ENCODE results near the gene CATSPER4.

Gene CATSPER4

DNA sequence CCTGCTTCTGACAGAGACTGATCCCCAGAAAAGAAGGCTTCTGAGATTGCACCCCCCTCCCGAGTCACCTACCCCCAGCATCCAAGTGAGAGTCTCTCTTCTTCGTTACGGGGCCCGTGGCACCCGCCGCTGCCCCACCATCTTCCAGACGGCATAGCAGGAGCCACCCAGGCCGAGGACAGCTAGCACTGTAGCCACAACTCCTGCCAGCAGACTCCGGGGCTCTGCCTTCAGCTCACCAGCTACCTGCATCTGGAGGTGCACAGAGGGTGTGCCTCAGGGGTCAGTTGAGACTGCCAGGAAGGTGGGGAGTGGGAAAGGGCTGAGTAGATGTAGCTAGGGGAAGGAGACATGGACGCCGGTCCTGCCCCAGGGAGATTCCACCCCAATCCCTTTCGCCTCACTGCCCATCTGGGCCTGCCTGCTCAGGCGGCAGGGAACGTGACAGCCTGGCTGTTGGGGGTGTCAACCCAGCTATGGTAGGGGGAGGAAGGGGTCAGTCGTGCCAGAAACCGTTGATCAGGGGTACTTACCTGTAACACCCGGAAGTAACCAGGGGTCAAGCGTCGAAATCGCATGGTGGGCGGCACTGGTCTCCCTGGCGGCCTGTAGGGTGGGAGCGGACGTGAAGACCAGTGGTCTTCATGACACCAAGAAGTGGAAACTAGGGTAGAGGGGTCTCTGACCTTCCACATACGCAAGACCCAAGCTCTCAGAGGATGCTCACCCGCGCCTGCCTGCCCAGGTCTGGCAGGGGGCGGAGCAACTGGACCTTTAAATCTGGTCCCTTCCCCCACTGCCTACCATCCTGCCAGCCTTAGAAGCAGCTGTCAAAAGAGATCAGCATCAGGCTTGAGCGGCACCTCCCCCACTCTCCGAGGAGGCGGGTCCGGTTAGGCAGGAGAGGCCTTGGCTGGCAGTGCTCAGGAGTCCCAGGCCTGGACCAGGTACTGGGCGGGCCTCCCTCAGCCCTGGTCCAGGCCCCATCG lies 19.0 kb upstream of the CATSPER4 start, which contains the start of gene ZNF593OS:
Gene ZNF593OS, minus strand, starts transcription at position 749 of the 989 bp plus-strand sequence. Its CDS starts 171 bp downstream, at position 578.
- Histone ChIP-seq H3K9me3 (no peaks in the 10 kb centered on the region), H3K4me1 (peaks cover 0 to 21% (median 14%) of the 10 kb centered on the region in 4 donors), H3K27me3 (no peaks in the 10 kb centered on the region), H3K4me3 (peak within 1 kb of the TSS; percentile 80), H3K27ac (no peak within 1 kb of the TSS), H3K36me3 (peaks cover 0 to 4% (median 0%) of the 10 kb centered on the region in 3 donors)
- intact Hi-C loops (cut with DNase I; ENCODE audit: low total_unique reads), result loop anchor here (5.0 kb wide), 1 partner anchor 56 kb away; no protein-coding TSS in a partner anchor
- TF ChIP-seq, protein P1, sequence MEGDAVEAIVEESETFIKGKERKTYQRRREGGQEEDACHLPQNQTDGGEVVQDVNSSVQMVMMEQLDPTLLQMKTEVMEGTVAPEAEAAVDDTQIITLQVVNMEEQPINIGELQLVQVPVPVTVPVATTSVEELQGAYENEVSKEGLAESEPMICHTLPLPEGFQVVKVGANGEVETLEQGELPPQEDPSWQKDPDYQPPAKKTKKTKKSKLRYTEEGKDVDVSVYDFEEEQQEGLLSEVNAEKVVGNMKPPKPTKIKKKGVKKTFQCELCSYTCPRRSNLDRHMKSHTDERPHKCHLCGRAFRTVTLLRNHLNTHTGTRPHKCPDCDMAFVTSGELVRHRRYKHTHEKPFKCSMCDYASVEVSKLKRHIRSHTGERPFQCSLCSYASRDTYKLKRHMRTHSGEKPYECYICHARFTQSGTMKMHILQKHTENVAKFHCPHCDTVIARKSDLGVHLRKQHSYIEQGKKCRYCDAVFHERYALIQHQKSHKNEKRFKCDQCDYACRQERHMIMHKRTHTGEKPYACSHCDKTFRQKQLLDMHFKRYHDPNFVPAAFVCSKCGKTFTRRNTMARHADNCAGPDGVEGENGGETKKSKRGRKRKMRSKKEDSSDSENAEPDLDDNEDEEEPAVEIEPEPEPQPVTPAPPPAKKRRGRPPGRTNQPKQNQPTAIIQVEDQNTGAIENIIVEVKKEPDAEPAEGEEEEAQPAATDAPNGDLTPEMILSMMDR (IDR thresholded peaks at IDR 0.05), result no peak
- no peak for DNase-seq

DNA sequence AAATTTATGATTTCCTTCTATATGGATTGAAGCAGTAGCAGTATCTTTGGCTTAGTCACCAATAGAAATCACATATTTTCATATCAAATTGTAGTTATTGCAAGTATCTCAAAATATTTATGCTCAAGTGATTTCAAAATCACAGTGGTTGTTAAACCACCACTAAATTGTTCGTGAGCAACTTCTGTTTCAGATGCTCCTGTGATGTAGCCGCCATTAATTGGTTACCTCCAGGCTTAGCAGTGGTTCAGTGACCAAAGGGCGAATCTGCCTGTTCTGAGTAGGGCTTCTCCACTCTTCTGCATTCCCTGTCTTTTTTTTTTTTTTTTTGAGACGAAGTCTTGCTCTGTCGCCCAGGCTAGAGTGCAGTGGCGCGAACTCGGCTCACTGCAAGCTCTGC lies 15.1 kb upstream of the CATSPER4 start:
- intact Hi-C loops (cut with DNase I; ENCODE audit: low total_unique reads), result no loop called here
- Histone ChIP-seq H3K4me1 (peaks cover 0 to 12% (median 10%) of the 10 kb centered on the region in 4 donors), H3K9me3 (no peaks in the 10 kb centered on the region), H3K27ac (no peak overlapping the region), H3K27me3 (no peaks in the 10 kb centered on the region), H3K36me3 (peaks cover 0 to 5% (median 0%) of the 10 kb centered on the region in 3 donors), H3K4me3 (no peak overlapping the region)
- DNase-seq, result no peak
- TF ChIP-seq, protein P1 (IDR thresholded peaks at IDR 0.05), result no peak

DNA sequence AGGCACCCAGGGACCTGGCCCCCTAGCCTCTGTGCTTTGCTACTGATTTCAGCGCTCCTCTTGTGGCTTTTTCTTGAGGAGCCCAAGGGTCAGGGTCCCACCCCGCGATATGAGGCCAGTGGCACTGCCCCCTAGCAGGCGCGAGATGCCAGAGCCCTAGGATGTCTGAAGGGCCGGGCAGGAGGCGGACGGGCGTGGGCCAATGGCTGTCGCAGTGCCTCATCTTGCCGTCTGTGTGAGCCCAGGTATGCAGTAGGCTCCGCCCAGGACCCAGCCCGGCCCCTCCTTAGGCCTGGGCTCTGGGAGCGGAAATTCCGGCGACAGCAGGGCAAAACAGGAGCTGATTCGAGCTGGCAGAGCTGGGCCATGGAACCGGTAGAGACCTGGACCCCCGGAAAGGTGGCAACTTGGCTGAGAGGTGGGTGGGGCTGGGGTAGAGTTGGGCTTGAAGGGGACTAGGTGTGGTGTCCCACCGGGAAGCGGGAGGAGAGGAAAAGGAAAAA lies 13.2 kb upstream of the CATSPER4 start, which contains the start of gene CNKSR1:
Gene CNKSR1, plus strand, starts transcription at position 310 of the 503 bp plus-strand sequence. Its CDS starts 57 bp downstream, at position 367.
- Histone ChIP-seq H3K27ac (no peak within 1 kb of the TSS), H3K4me3 (no peak within 1 kb of the TSS), H3K4me1 (no peaks in the 10 kb centered on the region), H3K9me3 (no peaks in the 10 kb centered on the region), H3K36me3 (peaks cover 0 to 17% (median 0%) of the 10 kb centered on the region in 3 donors), H3K27me3 (no peaks in the 10 kb centered on the region)
- DNase-seq, result no peak
- TF ChIP-seq, protein P1 (IDR thresholded peaks at IDR 0.05), result no peak
- intact Hi-C loops (cut with DNase I; ENCODE audit: low total_unique reads), result no loop called here

DNA sequence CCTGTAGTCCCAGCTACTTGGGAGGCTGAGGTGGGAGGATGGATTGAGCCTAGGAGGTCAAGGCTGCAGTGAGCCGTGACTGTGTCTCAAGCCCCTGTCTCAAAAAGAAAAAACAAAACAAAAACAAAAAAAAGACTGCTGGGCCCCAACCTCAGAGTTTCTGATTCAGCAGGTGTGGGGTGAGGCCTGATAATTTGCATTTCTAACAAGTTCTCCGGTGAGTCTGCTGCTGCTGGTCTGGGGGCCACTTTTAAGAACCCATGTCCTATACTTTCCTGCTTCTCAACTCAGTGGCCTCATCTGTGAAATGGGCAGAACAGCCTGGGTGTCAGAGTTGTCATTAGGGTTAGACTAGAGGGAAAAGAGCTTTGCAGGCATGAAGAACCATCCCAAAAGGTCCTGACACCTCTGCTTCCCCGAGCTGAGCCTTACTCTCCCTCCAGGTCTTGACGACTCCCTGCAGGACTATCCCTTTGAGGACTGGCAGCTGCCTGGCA lies 10.3 kb upstream of the CATSPER4 start:
- no peaks in the 10 kb centered on the region for H3K4me1 ChIP-seq
- H3K36me3 ChIP-seq, result peaks cover 0 to 44% (median 0%) of the 10 kb centered on the region in 3 donors
- intact Hi-C loops (cut with DNase I; ENCODE audit: low total_unique reads), result no loop called here
- TF ChIP-seq, protein P1 (IDR thresholded peaks at IDR 0.05), result no peak
- DNase-seq, result no peak
- H3K9me3 ChIP-seq, result no peaks in the 10 kb centered on the region
- H3K27me3 ChIP-seq, result no peaks in the 10 kb centered on the region
- H3K4me3 ChIP-seq, result no peak overlapping the region
- no peak overlapping the region for H3K27ac ChIP-seq

DNA sequence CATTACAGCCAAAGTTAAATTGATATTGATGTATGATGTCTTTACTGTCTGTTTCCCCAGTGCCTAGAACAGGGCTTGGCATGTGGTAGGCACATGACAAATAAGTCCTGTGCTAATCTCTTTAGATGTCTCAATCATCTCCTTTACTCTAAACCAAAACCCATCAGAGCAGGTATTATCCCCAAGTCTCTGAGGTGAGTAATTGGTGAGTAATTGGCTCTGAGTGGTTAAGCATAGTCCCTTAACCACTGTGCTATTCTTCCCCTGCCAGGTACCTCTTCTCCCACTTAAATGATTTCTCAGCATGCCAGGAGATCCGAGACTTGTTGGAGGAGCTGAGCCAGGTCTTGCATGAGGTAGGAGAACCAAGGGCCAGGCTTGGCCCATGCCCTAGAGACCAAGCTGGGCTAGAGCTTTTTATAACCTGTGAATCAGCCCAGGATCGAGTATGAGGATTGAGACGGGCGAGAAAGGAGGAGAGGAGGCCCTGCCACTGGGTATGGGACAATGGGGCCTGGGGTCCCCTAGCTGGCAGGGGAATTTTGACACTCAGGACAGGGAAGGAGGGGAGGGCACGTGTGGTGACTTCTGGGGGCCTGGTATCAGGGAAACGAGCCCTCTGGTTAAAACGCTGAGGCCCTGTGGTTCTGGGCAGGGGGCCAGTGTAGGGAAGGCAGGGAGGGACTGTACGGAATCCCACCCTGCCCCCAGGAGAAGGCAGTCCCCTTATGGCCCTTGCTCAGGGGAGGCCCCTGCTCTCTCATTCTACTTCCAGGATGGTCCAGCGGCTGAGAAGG lies 8.6 kb upstream of the CATSPER4 start:
- TF ChIP-seq, protein P1 (IDR thresholded peaks at IDR 0.05), result no peak
- H3K9me3 ChIP-seq, result no peaks in the 10 kb centered on the region
- intact Hi-C loops (cut with DNase I; ENCODE audit: low total_unique reads), result no loop called here
- no peak overlapping the region for H3K27ac ChIP-seq
- no peak overlapping the region for H3K4me3 ChIP-seq
- no peak for DNase-seq
- H3K27me3 ChIP-seq, result no peaks in the 10 kb centered on the region
- peaks cover 0 to 52% (median 0%) of the 10 kb centered on the region in 3 donors for H3K36me3 ChIP-seq
- H3K4me1 ChIP-seq, result no peaks in the 10 kb centered on the region
